Parathyroid adenoma (tissue), 2 donors: Measurements from ENCODE around the gene ANGPTL8.

Source experiments
- H2AFZ ChIP-seq: fragments of 300-600 bp; sonication (generic); one replicate; pipeline ENCODE4 v1.7.0; 2017; ENCODE audit warnings: antibody characterized with exemption, mild to moderate bottlenecking
- H3K27ac ChIP-seq: fragments of 300-600 bp; sonication (generic); one replicate; pipeline ENCODE4 v1.7.0; 2017
- H3K27me3 ChIP-seq: fragments of 300-600 bp; sonication (generic); one replicate; pipeline ENCODE4 v1.7.0; 2017; ENCODE audit warnings: low read length; ENCODE audit not compliant: control insufficient read depth, insufficient read depth
- H3K36me3 ChIP-seq: fragments of 300-600 bp; sonication (generic); one replicate; pipeline ENCODE4 v1.7.0; 2017; ENCODE audit warnings: low read length; ENCODE audit not compliant: control insufficient read depth, insufficient read depth
- H3K4me1 ChIP-seq: fragments of 300-600 bp; sonication (generic); one replicate; pipeline ENCODE4 v1.7.0; 2017; ENCODE audit warnings: control low read depth
- H3K4me2 ChIP-seq: fragments of 300-600 bp; sonication (generic); one replicate; pipeline ENCODE4 v1.7.0; 2017; ENCODE audit warnings: low read length
- H3K4me3 ChIP-seq: fragments of 300-600 bp; sonication (generic); one replicate; pipeline ENCODE4 v1.7.0; 2017; ENCODE audit warnings: low read depth, low read length
- H3K79me2 ChIP-seq: fragments of 300-600 bp; sonication (generic); one replicate; pipeline ENCODE4 v1.7.0; 2017; ENCODE audit warnings: control low read depth
- H3K9ac ChIP-seq: fragments of 300-600 bp; sonication (generic); one replicate; pipeline ENCODE4 v1.7.0; 2017; ENCODE audit warnings: mild to moderate bottlenecking
- H3K9me3 ChIP-seq: fragments of 300-600 bp; sonication (generic); one replicate; pipeline ENCODE4 v1.7.0; 2017; ENCODE audit warnings: low read length; ENCODE audit not compliant: control insufficient read depth
- TF ChIP-seq, protein P1 (sequence below): fragments of 300-600 bp; sonication (generic); IDR thresholded peaks from one replicate; pipeline ENCODE4 v1.7.0; 2017; ENCODE audit warnings: antibody characterized with exemption, mild to moderate bottlenecking
- donor health status: primary hyperparathyroidism.

The ANGPTL8 gene

DNA sequence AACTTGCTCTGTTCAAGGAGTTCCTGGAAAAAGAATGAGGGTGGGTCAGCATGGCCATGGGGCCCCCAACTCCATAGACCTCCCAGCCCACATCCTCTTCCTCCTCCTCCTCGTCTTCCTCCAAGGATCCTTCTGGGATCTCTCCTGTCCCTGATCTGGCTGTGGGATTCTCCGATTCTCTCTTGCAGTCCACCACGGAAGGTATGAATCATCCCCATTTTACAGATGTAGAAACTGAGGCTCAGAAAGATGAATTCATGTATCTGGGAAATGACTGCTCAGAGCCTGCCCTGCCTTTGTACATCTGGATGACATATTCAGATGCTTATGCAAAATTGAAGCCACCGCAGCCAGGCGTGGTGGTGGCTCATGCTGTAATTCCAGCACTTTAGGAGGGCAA is 39.9 kb upstream of the ANGPTL8 start:
- Histone ChIP-seq H2AFZ (no peak overlapping the region), H3K4me2 (no peak overlapping the region), H3K9me3 (no peaks in the 10 kb centered on the region), H3K9ac (no peak overlapping the region), H3K79me2 (no peaks in the 10 kb centered on the region), H3K4me3 (no peak overlapping the region), H3K27ac (no peak overlapping the region), H3K27me3 (no peaks in the 10 kb centered on the region), H3K36me3 (no peaks in the 10 kb centered on the region), H3K4me1 (peaks cover 3% of the 10 kb centered on the region)
- TF ChIP-seq, protein P1, sequence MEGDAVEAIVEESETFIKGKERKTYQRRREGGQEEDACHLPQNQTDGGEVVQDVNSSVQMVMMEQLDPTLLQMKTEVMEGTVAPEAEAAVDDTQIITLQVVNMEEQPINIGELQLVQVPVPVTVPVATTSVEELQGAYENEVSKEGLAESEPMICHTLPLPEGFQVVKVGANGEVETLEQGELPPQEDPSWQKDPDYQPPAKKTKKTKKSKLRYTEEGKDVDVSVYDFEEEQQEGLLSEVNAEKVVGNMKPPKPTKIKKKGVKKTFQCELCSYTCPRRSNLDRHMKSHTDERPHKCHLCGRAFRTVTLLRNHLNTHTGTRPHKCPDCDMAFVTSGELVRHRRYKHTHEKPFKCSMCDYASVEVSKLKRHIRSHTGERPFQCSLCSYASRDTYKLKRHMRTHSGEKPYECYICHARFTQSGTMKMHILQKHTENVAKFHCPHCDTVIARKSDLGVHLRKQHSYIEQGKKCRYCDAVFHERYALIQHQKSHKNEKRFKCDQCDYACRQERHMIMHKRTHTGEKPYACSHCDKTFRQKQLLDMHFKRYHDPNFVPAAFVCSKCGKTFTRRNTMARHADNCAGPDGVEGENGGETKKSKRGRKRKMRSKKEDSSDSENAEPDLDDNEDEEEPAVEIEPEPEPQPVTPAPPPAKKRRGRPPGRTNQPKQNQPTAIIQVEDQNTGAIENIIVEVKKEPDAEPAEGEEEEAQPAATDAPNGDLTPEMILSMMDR, result no peak

DNA sequence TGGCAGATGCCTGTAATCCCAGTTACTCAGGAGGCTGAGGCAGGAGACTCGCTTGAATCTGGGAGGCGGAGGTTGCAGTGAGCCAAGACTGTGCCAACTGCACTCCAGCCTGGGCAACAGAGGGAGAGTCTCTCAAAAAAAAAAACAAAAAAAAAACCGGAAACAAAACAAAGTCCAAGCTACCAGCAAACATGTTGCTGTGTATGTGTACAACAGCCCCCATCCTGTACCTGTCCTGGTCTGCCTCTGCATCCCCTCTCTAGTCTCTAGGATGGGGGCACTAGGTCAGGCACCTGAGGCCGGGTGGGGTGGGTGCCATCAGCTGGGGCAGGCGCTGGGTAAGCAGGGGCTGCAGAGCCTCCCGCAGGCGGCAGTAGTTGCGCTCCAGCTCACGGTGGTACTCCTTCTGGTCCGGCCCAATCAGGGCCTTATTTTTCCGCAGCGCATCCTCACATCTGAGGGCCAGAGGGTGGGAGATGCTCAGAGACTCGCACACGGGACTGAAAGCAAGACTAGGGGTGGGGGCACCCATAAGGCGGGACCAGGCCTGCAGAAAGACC is 39.3 kb upstream of the ANGPTL8 start:
- H3K79me2 ChIP-seq, result no peaks in the 10 kb centered on the region
- no peak overlapping the region for H3K4me3 ChIP-seq
- H3K27ac ChIP-seq, result no peak overlapping the region
- no peak overlapping the region for H3K9ac ChIP-seq
- no peak overlapping the region for H3K4me2 ChIP-seq
- no peaks in the 10 kb centered on the region for H3K27me3 ChIP-seq
- H3K36me3 ChIP-seq, result no peaks in the 10 kb centered on the region
- H3K4me1 ChIP-seq, result peaks cover 3% of the 10 kb centered on the region
- no peaks in the 10 kb centered on the region for H3K9me3 ChIP-seq
- no peak overlapping the region for H2AFZ ChIP-seq
- TF ChIP-seq, protein P1, result no peak

DNA sequence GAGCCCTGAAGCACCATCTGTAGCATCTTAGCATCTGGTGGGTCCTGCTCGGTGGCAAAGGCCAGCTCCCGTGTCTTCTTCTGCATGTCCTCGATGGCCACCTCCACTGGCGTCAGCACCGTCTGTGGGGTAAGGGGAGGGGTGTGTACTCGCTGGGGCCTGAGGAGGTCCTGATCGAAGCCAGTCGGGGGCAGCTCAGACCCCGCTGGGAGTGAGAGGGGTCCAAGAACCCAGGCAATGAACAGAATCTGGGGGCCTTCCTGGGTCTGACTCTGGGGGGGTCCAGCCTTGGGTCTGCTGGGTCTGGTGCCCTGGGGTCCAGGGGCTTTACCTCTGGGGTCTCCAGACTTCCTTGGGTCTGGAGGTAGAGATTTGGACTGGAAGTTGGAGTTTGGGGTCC is 38.5 kb upstream of the ANGPTL8 start:
- Histone ChIP-seq H3K36me3 (no peaks in the 10 kb centered on the region), H3K27ac (no peak overlapping the region), H3K27me3 (no peaks in the 10 kb centered on the region), H3K79me2 (no peaks in the 10 kb centered on the region), H3K4me2 (no peak overlapping the region), H3K9me3 (no peaks in the 10 kb centered on the region), H2AFZ (no peak overlapping the region), H3K4me1 (peaks cover 3% of the 10 kb centered on the region), H3K9ac (no peak overlapping the region), H3K4me3 (no peak overlapping the region)
- TF ChIP-seq, protein P1, result no peak

DNA sequence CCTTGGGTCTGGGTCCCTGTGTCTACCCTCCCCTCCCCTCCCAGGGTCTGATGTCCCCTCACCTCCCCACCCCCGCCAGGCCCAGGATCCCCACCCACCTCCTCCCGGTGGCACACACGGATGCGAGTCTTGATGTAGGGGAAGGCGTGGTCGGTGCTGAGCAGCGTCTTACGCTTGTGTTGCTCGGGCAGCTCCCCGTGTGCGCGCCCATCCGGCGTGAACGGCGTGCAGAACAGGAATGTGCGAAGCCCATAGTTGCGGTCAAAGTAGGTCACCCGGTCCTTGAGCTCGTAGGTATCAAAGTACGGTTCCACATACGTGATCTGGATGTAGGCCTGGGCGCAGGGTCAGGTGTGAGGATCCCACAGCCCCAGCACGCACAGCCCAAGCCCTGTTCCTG is 37.6 kb upstream of the ANGPTL8 start:
- H3K27me3 ChIP-seq, result no peaks in the 10 kb centered on the region
- H3K9me3 ChIP-seq, result no peaks in the 10 kb centered on the region
- H3K36me3 ChIP-seq, result no peaks in the 10 kb centered on the region
- TF ChIP-seq, protein P1, result no peak
- no peak overlapping the region for H3K27ac ChIP-seq
- no peak overlapping the region for H2AFZ ChIP-seq
- no peaks in the 10 kb centered on the region for H3K79me2 ChIP-seq
- H3K4me1 ChIP-seq, result peaks cover 3% of the 10 kb centered on the region
- no peak overlapping the region for H3K9ac ChIP-seq
- H3K4me2 ChIP-seq, result no peak overlapping the region
- no peak overlapping the region for H3K4me3 ChIP-seq

DNA sequence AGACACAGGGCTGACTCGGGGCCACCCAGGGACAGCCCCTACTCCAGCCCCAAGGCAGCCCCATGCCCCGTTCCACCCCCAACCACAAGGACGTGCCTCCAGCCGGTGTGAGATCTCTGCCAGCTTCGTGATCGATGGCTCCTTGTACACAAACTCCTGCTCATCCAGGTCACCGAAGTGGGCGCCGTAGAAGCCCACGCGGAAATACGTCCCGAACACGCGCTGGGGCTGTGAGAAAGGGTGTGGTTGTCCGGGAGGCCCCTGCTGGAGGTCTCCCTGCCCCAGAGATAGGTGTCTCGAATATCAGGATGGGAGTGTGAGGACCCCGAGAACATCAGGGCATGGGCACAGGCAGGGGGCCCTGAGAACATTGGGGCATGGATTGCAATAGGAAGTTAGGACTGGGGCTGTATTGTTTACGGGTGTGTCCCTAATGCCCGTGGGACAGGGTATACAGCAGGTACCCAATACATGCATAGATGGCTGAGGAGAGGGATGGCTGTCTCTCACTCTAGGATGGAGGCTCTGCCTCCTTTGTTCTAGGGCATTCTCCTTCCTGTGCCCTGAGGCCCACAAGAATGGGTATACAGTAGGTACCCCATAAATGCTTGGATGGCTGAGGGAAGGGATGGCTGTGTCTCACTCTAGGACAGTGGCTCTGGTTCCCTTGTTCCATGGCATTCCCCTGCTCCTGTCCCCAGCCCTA is 36.8 kb upstream of the ANGPTL8 start:
- TF ChIP-seq, protein P1, result no peak
- Histone ChIP-seq H3K79me2 (no peaks in the 10 kb centered on the region), H3K4me2 (no peak overlapping the region), H3K4me1 (peaks cover 3% of the 10 kb centered on the region), H3K36me3 (no peaks in the 10 kb centered on the region), H3K9ac (no peak overlapping the region), H3K27me3 (no peaks in the 10 kb centered on the region), H3K27ac (peak overlapping the region; percentile 39), H2AFZ (no peak overlapping the region), H3K9me3 (no peaks in the 10 kb centered on the region), H3K4me3 (no peak overlapping the region)
